HG03108 (cell line): ENCODE measurements around the gene UGT1A3.

ENCODE experiments used
- ATAC-seq: cut with Tn5 transposase; IDR thresholded peaks from one replicate; pipeline ENCODE4 v1.9.1; 2021; ENCODE audit warnings: moderate library complexity; ENCODE audit not compliant: unreplicated experiment

Gene UGT1A3

GRCh38 chr2:233814056-233814835, 85.4 kb downstream of the UGT1A3 start:
- ATAC-seq = no peak

GRCh38 chr2:233815861-233816260, 87.0 kb downstream of the UGT1A3 start:
- no peak for ATAC-seq

- ATAC-seq = no peak
Observed at GRCh38 chr2:233816334-233816733, 87.5 kb downstream of the UGT1A3 start.

GRCh38 chr2:233816771-233817170, 87.9 kb downstream of the UGT1A3 start:
- no peak for ATAC-seq

GRCh38 chr2:233817361-233817911, 88.6 kb downstream of the UGT1A3 start:
- no peak for ATAC-seq

GRCh38 chr2:233817995-233818638, 89.3 kb downstream of the UGT1A3 start:
- no peak for ATAC-seq

- ATAC-seq = no peak
Observed at GRCh38 chr2:233818639-233819621, 90.1 kb downstream of the UGT1A3 start.

GRCh38 chr2:233819884-233820773, 91.3 kb downstream of the UGT1A3 start:
- ATAC-seq = no peak

GRCh38 chr2:233820774-233821105, 91.9 kb downstream of the UGT1A3 start:
- ATAC-seq = no peak

- ATAC-seq = no peak
Observed at GRCh38 chr2:233821196-233821595, 92.4 kb downstream of the UGT1A3 start.

- no peak for ATAC-seq
Observed at GRCh38 chr2:233821709-233822100, 92.9 kb downstream of the UGT1A3 start.

- ATAC-seq = no peak
Observed at GRCh38 chr2:233822101-233822771, 93.4 kb downstream of the UGT1A3 start.
